ACC112 (cell line): ENCODE data around the gene CYBA.
A peak's percentile ranks its signal among the peaks of the same experiment; 100 is the strongest.

Source experiments
- H2AFZ ChIP-seq: fragments of 200-600 bp; sonication (generic); one replicate; pipeline ENCODE4 v1.6.0; 2017; ENCODE audit warnings: antibody characterized with exemption, low read length; ENCODE audit not compliant: unreplicated experiment
- H3K27ac ChIP-seq: fragments of 200-600 bp; sonication (generic); 2 replicates; pipeline ENCODE4 v1.5.1; 2014; ENCODE audit warnings: low read depth, mild to moderate bottlenecking, antibody characterized with exemption, low read length, moderate library complexity
- H3K27me3 ChIP-seq: fragments of 200-600 bp; sonication (generic); 2 replicates; pipeline ENCODE4 v1.6.1; 2014; ENCODE audit warnings: mild to moderate bottlenecking, antibody characterized with exemption, low read length, moderate library complexity, mixed read lengths; ENCODE audit not compliant: insufficient read depth
- H3K36me3 ChIP-seq: fragments of 200-600 bp; sonication (generic); 2 replicates; pipeline ENCODE4 v1.6.1; 2016; ENCODE audit warnings: mild to moderate bottlenecking, antibody characterized with exemption, low read length, moderate library complexity, mixed read lengths; ENCODE audit not compliant: insufficient read depth
- H3K4me1 ChIP-seq: fragments of 200-600 bp; sonication (generic); one replicate; pipeline ENCODE4 v1.6.1; 2016; ENCODE audit warnings: low read length, mixed read lengths; ENCODE audit not compliant: insufficient read depth, unreplicated experiment, control insufficient read depth
- H3K4me3 ChIP-seq: fragments of 200-600 bp; sonication (generic); 2 replicates; pipeline ENCODE4 v1.5.1; 2014; ENCODE audit warnings: mild to moderate bottlenecking, low read depth, low read length
- H3K79me2 ChIP-seq: fragments of 200-600 bp; sonication (generic); one replicate; pipeline ENCODE4 v1.6.0; 2016; ENCODE audit warnings: low read length; ENCODE audit not compliant: control insufficient read depth, unreplicated experiment, insufficient read depth

The CYBA gene

DNA sequence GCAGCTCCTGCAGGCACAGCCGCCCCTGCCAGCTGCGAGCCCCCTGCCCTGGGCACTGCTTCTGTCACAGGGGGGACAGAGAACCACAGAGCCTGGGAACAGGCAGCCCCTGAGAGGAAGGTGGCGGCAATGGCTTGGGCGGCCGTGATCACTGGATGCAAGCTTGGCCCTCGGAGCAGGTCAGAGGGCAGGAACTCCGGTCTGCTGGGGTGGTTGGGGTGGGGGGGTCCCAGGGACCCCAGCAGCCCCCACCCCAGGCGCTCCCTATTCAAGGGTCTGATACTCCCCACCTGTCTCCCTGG, 1.9 kb upstream of the CYBA start:
- no peak overlapping the region for H3K27ac ChIP-seq
- no peaks in the 10 kb centered on the region for H3K27me3 ChIP-seq
- peaks cover 16% of the 10 kb centered on the region for H3K79me2 ChIP-seq
- peaks cover 6% of the 10 kb centered on the region for H3K4me1 ChIP-seq
- no peak overlapping the region for H3K4me3 ChIP-seq
- H2AFZ ChIP-seq: no peak overlapping the region
- no peaks in the 10 kb centered on the region for H3K36me3 ChIP-seq

DNA sequence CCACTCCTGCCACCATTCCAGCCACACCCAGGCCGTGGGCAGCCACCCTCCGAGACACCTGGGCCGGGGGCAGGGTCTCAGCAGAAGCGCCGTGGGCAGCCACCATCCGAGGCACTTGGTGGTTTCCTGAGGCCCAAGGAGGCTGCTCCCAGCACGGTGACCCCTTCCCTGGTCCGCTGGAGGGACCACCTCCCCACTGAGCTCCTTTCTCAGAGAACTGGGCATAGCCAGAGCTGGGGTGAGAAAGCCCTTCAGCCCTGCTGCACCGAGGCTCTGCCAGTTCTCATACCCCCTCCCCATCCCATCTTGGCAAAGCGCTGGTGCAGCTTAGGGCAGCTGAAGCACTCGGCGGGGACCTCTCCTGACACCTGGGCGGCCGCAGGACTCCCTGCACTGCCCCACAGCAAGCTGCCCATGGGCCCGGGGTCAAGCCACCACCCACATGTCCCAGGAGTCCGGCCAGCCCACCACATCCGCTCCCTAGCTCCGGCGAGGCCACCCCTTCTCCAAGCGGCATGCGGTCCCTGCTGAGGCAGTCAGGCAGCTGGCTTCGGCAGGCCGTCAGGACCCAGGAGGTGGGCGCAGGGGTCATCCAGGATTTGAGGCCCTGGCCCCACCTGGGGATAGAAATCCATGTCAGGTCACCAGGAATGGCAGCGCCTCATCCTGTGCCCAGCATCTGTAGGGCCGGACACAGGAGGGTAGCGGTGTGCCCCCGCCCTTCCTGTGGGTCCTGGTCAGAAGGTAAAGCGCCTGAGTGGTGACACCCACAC, 1.3 kb upstream of the CYBA start:
- H3K27ac ChIP-seq: no peak overlapping the region
- no peaks in the 10 kb centered on the region for H3K27me3 ChIP-seq
- no peak overlapping the region for H3K4me3 ChIP-seq
- H2AFZ ChIP-seq: no peak overlapping the region
- peaks cover 6% of the 10 kb centered on the region for H3K4me1 ChIP-seq
- no peaks in the 10 kb centered on the region for H3K36me3 ChIP-seq
- peaks cover 16% of the 10 kb centered on the region for H3K79me2 ChIP-seq

DNA sequence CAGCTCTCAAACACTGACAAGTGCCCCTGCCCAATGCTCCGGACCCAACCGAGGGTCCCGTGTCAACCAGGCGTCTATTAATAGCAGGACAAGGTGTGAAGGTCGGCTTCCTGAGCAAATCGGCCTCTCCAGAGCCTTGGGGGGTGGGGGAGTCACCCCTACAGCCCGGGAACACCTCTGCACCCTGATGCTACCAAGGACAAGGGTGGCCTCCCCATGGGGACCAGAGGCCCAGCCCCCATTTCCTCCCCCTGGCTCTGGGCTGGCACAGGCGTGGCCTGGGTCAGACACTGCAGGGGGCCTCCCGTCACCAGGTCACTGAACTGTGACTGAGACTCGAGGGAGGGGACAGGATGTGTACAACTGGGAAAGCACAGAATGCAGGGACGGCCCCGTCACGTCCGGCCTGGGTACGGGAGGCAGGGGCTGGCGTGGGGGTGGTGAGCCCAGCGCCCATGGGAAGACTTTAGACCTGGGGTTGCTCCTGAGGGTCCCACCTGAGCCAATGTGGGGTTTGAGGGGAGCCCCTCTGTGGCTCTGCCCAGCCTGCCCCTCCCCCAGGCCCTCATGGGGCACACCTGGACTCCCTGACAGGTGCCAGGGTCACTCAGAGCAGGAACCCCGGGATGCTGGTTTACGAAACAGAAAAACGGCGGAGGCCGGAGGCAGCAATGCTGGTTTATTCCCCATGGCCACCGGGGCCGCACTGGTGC, 579 bp upstream of the CYBA start:
- H3K79me2 ChIP-seq: peaks cover 16% of the 10 kb centered on the region
- peaks cover 6% of the 10 kb centered on the region for H3K4me1 ChIP-seq
- no peak overlapping the region for H3K27ac ChIP-seq
- H2AFZ ChIP-seq: no peak overlapping the region
- no peaks in the 10 kb centered on the region for H3K27me3 ChIP-seq
- H3K36me3 ChIP-seq: no peaks in the 10 kb centered on the region
- peak overlapping the region; percentile 100 for H3K4me3 ChIP-seq

DNA sequence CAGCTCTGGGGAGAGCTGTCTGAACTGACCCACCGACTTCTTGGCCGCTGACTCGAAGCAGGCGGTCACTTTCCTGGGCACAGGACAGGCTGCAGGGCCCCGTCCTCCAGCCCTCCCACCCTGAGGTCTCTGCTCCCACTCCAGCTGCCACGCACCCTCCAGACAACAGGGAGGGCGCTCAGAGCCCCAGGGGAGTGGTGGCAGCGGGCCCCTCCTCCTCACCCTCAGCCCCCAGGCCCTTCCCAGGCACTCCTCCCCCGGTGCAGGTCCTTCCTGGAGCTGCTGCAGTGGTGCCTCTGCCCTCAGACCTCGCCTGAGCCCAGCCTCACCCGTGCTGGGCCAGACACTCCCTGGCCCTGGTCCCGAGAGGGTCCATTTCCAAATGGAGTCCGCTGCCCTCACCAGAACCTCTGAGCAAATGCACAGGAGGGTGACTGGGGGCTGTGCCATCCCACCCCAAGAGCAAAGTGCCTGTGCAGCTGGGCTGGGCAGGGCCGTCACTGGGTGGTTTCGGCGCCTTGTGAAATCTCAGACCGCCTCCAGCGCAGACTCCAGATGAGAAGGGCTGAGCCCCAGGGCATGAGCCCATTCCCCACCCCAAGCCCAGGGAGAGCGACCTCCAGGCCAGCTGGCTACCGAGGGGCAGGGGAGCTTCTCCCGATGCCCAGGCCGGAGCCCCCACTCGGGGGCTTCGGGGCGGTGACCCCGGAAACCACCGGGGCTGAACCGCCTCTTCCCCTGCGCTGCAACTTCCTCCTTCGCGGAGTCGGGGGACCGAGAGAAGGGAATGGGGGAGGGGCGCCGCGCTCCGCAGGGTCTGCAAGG, 717 bp downstream of the CYBA start:
- H3K4me1 ChIP-seq: peaks cover 6% of the 10 kb centered on the region
- H3K4me3 ChIP-seq: peak overlapping the region; percentile 100
- H2AFZ ChIP-seq: peak overlapping the region; percentile 83
- H3K27me3 ChIP-seq: no peaks in the 10 kb centered on the region
- H3K36me3 ChIP-seq: no peaks in the 10 kb centered on the region
- H3K79me2 ChIP-seq: peaks cover 16% of the 10 kb centered on the region
- no peak overlapping the region for H3K27ac ChIP-seq

DNA sequence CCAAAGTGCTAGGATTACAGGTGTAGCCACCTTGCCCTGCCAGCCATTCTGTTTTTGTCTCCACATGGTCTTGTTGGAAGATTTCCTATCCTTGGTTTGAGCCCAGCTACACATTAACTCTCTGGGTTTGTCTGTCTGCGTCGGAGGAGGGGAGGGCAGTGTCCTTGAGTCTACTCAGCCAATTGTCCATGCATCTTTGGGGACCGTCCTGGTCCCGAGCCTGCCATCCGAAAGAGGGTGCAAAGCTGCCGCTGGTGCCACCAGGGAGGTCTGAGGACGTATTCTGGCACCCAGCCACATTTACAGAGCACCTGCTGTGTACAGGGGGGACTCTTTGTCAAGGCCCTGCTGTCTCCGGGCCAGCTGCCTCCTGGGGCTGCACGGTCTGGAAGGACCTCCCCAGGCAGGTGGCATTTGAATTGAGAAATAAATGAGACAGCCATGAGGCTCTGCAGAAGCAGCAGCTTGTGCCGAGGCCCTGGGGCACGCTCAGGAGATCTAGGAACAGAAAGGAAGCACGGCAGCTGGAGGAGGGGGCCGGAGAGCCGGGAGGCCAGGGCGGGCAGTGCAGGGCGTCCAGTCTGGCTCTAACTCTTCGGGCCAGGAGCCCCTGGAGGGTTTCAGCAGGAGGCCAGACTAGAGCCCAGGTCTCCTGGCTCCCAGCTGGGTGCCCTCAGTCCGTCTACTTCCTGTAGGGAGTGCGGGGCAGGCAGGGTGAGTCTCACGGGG, 1.5 kb downstream of the CYBA start:
- peaks cover 6% of the 10 kb centered on the region for H3K4me1 ChIP-seq
- no peak overlapping the region for H3K27ac ChIP-seq
- H2AFZ ChIP-seq: no peak overlapping the region
- no peaks in the 10 kb centered on the region for H3K36me3 ChIP-seq
- peaks cover 16% of the 10 kb centered on the region for H3K79me2 ChIP-seq
- H3K4me3 ChIP-seq: peak overlapping the region; percentile 100
- no peaks in the 10 kb centered on the region for H3K27me3 ChIP-seq

DNA sequence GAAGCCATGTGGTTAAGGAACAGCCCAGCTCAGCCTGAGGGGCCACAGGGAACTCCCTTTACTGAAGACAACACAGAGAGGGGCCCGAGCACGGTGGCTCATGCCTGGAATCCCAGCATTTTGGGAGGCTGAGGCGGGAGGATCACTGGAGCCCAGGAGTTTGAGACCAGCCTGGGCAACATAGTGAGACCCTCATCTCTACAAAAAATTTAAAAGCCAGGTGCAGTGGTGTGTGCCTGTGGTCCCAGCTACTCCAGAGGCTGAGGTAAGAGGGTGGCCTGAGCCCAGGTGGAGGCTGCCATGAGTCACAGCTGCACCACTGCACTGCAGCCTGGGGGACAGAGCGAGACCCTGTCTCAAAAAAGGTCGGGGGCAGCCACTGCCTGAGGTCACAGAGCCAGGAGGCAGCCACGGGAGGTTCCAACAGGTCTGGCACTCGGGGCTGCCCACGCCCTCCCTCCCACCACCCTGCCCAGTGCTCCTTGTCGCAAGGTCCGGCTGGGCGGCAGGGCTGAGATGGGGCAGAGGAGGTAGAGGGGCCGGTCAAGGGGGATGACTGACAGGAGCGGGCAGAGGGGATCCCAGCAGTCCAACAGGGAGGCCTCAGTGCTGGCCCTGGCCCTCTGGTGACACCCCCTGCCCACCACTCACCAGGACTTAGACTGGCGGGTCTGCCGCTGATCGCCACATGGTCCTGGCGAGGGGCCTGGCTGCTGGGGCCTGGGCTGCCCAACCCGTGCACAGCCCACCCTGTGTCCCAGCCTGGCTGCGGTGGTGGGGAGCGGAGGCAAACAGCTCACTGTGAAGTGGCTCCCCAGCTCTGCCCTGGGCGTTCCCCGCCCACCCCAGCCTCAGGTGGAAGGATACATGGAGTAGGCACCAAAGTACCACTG, 3.4 kb downstream of the CYBA start:
- Histone ChIP-seq H3K4me3 (no peak overlapping the region), H3K4me1 (peaks cover 6% of the 10 kb centered on the region), H3K36me3 (no peaks in the 10 kb centered on the region), H3K27me3 (no peaks in the 10 kb centered on the region), H2AFZ (no peak overlapping the region), H3K79me2 (peaks cover 16% of the 10 kb centered on the region), H3K27ac (no peak overlapping the region)

DNA sequence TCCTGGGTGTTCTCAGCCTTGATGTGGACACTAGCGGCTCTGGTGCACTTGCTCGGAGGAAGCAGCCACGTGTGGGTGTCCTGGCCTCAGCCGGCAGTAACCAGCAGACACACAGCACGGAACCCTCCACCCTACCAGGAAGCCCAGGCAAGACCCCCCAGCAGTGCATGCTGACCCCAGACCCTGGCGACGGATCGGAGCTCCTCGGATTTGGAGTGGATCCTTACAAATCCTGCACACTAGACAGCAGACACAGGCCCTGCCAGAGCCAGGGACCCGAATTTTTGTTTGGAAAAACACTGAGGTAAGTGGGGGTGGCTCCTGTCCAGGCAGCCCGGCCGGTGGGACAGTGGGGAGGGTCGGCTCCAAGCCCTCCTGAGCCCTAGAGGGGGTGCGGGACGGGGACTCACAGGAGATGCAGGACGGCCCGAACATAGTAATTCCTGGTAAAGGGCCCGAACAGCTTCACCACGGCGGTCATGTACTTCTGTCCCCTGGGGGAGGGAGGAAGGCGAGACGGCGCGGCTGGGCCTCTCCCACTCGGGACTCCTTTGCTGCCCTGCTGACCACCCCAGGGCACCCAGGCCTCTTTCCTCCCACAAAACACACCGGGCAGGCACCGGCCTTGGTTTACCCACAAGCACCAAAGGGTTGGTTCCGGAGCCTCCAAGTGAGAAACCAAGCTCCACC, 4.4 kb downstream of the CYBA start:
- Histone ChIP-seq H3K36me3 (no peaks in the 10 kb centered on the region), H3K4me3 (no peak overlapping the region), H2AFZ (no peak overlapping the region), H3K4me1 (peaks cover 5% of the 10 kb centered on the region), H3K27me3 (no peaks in the 10 kb centered on the region), H3K79me2 (peaks cover 16% of the 10 kb centered on the region), H3K27ac (no peak overlapping the region)

DNA sequence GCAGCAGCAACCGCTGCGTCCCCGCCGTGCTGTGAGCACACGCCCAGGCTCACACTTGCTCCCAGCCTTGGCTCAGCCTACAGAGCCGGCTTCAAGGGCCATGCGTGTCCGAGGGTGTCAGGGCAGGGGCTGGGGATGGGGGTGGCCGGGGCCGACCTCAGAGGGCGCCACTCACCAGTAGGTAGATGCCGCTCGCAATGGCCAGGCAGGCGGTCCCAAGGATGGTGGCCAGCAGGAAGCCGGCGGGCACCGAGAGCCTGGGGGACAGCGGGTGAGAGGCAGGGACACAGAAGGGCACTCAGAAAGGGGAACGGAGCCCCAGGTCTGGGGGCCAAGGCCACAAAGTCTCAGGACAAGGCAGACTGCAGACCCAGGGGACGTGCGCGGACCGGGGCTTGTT, 4.9 kb downstream of the CYBA start:
- no peaks in the 10 kb centered on the region for H3K4me1 ChIP-seq
- no peak overlapping the region for H2AFZ ChIP-seq
- no peaks in the 10 kb centered on the region for H3K36me3 ChIP-seq
- no peaks in the 10 kb centered on the region for H3K27me3 ChIP-seq
- H3K27ac ChIP-seq: no peak overlapping the region
- H3K79me2 ChIP-seq: peaks cover 16% of the 10 kb centered on the region
- no peak overlapping the region for H3K4me3 ChIP-seq

DNA sequence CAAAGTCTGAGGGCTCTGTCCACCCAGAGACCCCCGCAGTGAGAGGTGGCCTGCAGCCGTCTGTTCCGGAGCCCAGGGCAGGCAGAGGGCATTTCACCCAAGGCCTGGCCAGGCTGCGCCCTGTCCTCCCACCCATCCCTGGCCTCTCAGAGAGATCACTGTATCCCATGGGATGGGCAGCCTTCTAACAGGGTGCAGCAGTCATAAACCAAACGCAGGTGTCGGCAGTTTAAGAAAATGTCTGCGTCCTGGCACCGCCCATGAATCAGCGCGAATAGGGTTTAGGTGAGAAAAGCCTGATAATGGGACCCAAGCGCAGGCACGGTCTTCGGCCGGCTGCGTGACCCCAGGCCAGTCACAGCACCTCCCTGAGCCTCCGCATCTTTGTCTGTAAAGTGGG, 5.4 kb downstream of the CYBA start:
- H3K36me3 ChIP-seq: no peaks in the 10 kb centered on the region
- H2AFZ ChIP-seq: no peak overlapping the region
- peaks cover 15% of the 10 kb centered on the region for H3K79me2 ChIP-seq
- no peak overlapping the region for H3K27ac ChIP-seq
- H3K4me3 ChIP-seq: no peak overlapping the region
- H3K4me1 ChIP-seq: no peaks in the 10 kb centered on the region
- H3K27me3 ChIP-seq: peaks cover 4% of the 10 kb centered on the region
